Forelimb muscle (tissue), 1 donor: ENCODE measurements around the gene RNF112. TPM values are rescaled to one million over a fixed set of nuclear protein-coding genes. Genes with fewer than 3 reads are reported as not detected.

Experiments
- DNase-seq: peaks from one replicate; pipeline ENCODE4 v3.0.0-alpha.2; 2013; ENCODE audit warnings: low read depth
- polyA plus RNA-seq: library from polyadenylated mRNA; unstranded; fragments of 120-200 nt; gene quantifications from one replicate; pipeline ENCODE4 v1.2.1, GENCODE V29; 2013; ENCODE audit not compliant: insufficient read length

Gene RNF112
- polyA plus RNA-seq, 1 donor = 3.5 TPM

GRCh38 chr17:19388791-19389785 is 21.9 kb upstream of the RNF112 start:
- DNase-seq = no peak

- no peak for DNase-seq
Observed at GRCh38 chr17:19390951-19391350, 20.1 kb upstream of the RNF112 start.

GRCh38 chr17:19391432-19391831 is 19.6 kb upstream of the RNF112 start:
- no peak for DNase-seq

GRCh38 chr17:19392303-19392702 is 18.7 kb upstream of the RNF112 start:
- DNase-seq = no peak

GRCh38 chr17:19397556-19398041 is 13.4 kb upstream of the RNF112 start:
- DNase-seq = no peak

GRCh38 chr17:19398301-19399181 is 12.5 kb upstream of the RNF112 start:
- DNase-seq = no peak

GRCh38 chr17:19399750-19400450 is 11.1 kb upstream of the RNF112 start:
- no peak for DNase-seq

- no peak for DNase-seq
Observed at GRCh38 chr17:19401321-19402010, 9.6 kb upstream of the RNF112 start.

GRCh38 chr17:19402171-19402570 is 8.9 kb upstream of the RNF112 start:
- no peak for DNase-seq

- DNase-seq = no peak
Observed at GRCh38 chr17:19403021-19403420, 8.0 kb upstream of the RNF112 start.

GRCh38 chr17:19404264-19404663 is 6.8 kb upstream of the RNF112 start:
- DNase-seq = no peak

- DNase-seq = no peak
Observed at GRCh38 chr17:19405114-19405513, 5.9 kb upstream of the RNF112 start.

GRCh38 chr17:19407601-19408345 is 3.3 kb upstream of the RNF112 start:
- no peak for DNase-seq

GRCh38 chr17:19408346-19408710 is 2.7 kb upstream of the RNF112 start:
- no peak for DNase-seq

- DNase-seq = no peak
Observed at GRCh38 chr17:19409066-19409465, 2.0 kb upstream of the RNF112 start.

- DNase-seq = no peak
Observed at GRCh38 chr17:19409509-19409908, 1.5 kb upstream of the RNF112 start.

GRCh38 chr17:19410091-19410490 is 941 bp upstream of the RNF112 start:
- no peak for DNase-seq

GRCh38 chr17:19411631-19412030 is 599 bp downstream of the RNF112 start:
- no peak for DNase-seq

GRCh38 chr17:19412510-19412909 is 1.5 kb downstream of the RNF112 start:
- DNase-seq = no peak

GRCh38 chr17:19412984-19413383 is 2.0 kb downstream of the RNF112 start:
- no peak for DNase-seq
